ENCODE data around the gene GFRA1. TPM values are rescaled to one million over a fixed set of nuclear protein-coding genes. Genes with fewer than 3 reads are reported as not detected.

GFRA1 gene
- total and polyA plus RNA-seq, 2 of the 4 experiments (the other 2 are of a cell fraction): 9.1 to 9.3 TPM

- H4K20me1 ChIP-seq (ENCODE audit: insufficient read depth, low read length): no peaks in the 10 kb centered on the region
- H2BK20ac ChIP-seq (ENCODE audit: low read depth, low read length): no peak overlapping the region
- no peak overlapping the region for H3K9ac ChIP-seq (ENCODE audit: low read depth, low read length)
- H4K91ac ChIP-seq (ENCODE audit: insufficient read depth, low read depth, low read length): no peak overlapping the region
- H2AFZ ChIP-seq (replicated peaks; ENCODE audit: low read length, poor library complexity): no peak overlapping the region
- H3K4me3 ChIP-seq (ENCODE audit: insufficient read depth, low read depth, low read length): no peak overlapping the region
- H3K4ac ChIP-seq (ENCODE audit: low read depth, low read length): no peak overlapping the region
- intact Hi-C loops (cut with micrococcal nuclease): no loop called here
- H3K23ac ChIP-seq (ENCODE audit: low read depth, low read length): no peak overlapping the region
- no peaks in the 10 kb centered on the region for H3K4me1 ChIP-seq (ENCODE audit: control insufficient read depth, insufficient read depth, low read length)
- BruUV-seq (replicated peaks): no TSS peak
- no peak overlapping the region for H3K18ac ChIP-seq (ENCODE audit: low read depth, low read length)
- H3K79me1 ChIP-seq (ENCODE audit: low read depth in 1 of 2, low read length in 2 of 2): no peaks in the 10 kb centered on the region
- no peak overlapping the region for H2BK120ac ChIP-seq (ENCODE audit: low read depth, low read length)
- H4K8ac ChIP-seq (ENCODE audit: low read depth in 2 of 2, low read length in 2 of 2): no peak overlapping the region
- H3K14ac ChIP-seq (replicated peaks; ENCODE audit: low read depth, low read length): no peak overlapping the region
- H3K9me1 ChIP-seq (ENCODE audit: insufficient read depth, low read length): no peaks in the 10 kb centered on the region
- H2AK5ac ChIP-seq (ENCODE audit: low read depth, low read length): no peak overlapping the region
- 92% methylated on average over 2 of the region's 10 CpGs; no CpG with 5 or more reads in 1 of the 2 experiments for WGBS, 2 experiments (ENCODE audit: extremely low coverage in 2 of 2, insufficient read length in 1 of 2)
- CTCF ChIA-PET: no interaction called here
- dilution Hi-C loops (cut with HindIII; ENCODE audit: low sequenced_read_pairs, unreplicated experiment): no loop called here
- ATAC-seq (ENCODE audit: low read depth): no peak
- in situ Hi-C loops (cut with MboI; ENCODE audit: low sequenced_read_pairs): no loop called here
- H3K56ac ChIP-seq (ENCODE audit: extremely low read depth, insufficient read depth, low read length): no peak overlapping the region
- no peak for DNase-seq
- POLR2A ChIA-PET (ENCODE audit: unreplicated experiment): no interaction called here
- H2AK9ac ChIP-seq (replicated peaks; ENCODE audit: low read depth, low read length, poor library complexity): no peak overlapping the region
- no peaks in the 10 kb centered on the region for H3K36me3 ChIP-seq (ENCODE audit: control insufficient read depth, insufficient read depth, low read length)
- H3K9me3 ChIP-seq (ENCODE audit: control insufficient read depth, insufficient read depth, low read length): no peaks in the 10 kb centered on the region
- no peak overlapping the region for H3K27ac ChIP-seq (ENCODE audit: insufficient read depth, low read length)
- H2BK15ac ChIP-seq (ENCODE audit: low read depth, low read length): no peak overlapping the region
- H3K4me2 ChIP-seq (ENCODE audit: low read depth, low read length): no peak overlapping the region
- no peak for TF ChIP-seq MAFK (IDR thresholded peaks at IDR 0.05; ENCODE audit: low read depth, low read length)
- no peak for TF ChIP-seq BHLHE40 (IDR thresholded peaks at IDR 0.05; ENCODE audit: low read depth, low read length)
- TF ChIP-seq RFX5 (IDR thresholded peaks at IDR 0.05; ENCODE audit: low read depth, low read length): no peak
- TF ChIP-seq MAZ (IDR thresholded peaks at IDR 0.05; ENCODE audit: borderline replicate concordance, low read depth, low read length): no peak
- no peak for TF ChIP-seq CTCF (conservative IDR thresholded peaks at IDR 0.05; ENCODE audit: low read depth, low read length)
- no peak for TF ChIP-seq CHD1 (IDR thresholded peaks at IDR 0.05; ENCODE audit: low read depth, low read length)
- TF ChIP-seq ELK1 (IDR thresholded peaks at IDR 0.05; ENCODE audit: borderline replicate concordance, low read depth, low read length): no peak
- TF ChIP-seq RAD21 (IDR thresholded peaks at IDR 0.05; ENCODE audit: low read length): no peak
- no peak for TF ChIP-seq POLR2A (IDR thresholded peaks at IDR 0.05; ENCODE audit: low read depth, low read length)
- TF ChIP-seq SMC3 (IDR thresholded peaks at IDR 0.05; ENCODE audit: low read depth, low read length): no peak
- TF ChIP-seq RCOR1 (IDR thresholded peaks at IDR 0.05; ENCODE audit: insufficient replicate concordance, low read length): no peak
- no peak for TF ChIP-seq FOS (IDR thresholded peaks at IDR 0.05; ENCODE audit: low read depth, low read length)
- TF ChIP-seq CEBPB (IDR thresholded peaks at IDR 0.05; ENCODE audit: low read depth, low read length): no peak
- TF ChIP-seq NFE2L2 (IDR thresholded peaks at IDR 0.05; ENCODE audit: low read depth, low read length): no peak
- TF ChIP-seq USF2 (IDR thresholded peaks at IDR 0.05; ENCODE audit: low read depth, low read length): no peak
- no peak for TF ChIP-seq MXI1 (IDR thresholded peaks at IDR 0.05; ENCODE audit: borderline replicate concordance, low read depth, low read length)
- H4K5ac ChIP-seq (ENCODE audit: low read depth, low read length): no peak overlapping the region
- H3K27me3 ChIP-seq (ENCODE audit: control insufficient read depth, insufficient read depth, low read length): peaks cover 13% of the 10 kb centered on the region
- no peak overlapping the region for H2BK5ac ChIP-seq (ENCODE audit: low read depth, low read length, poor library complexity, severe bottlenecking)
Measured at GRCh38 chr10:116265686-116266085, 7.3 kb downstream of the GFRA1 start.
